ENCODE results near the gene NPB.
"Not testable (repeated sequence)": the region's sequence is repeated elsewhere in the genome, so short reads cannot be mapped to it uniquely, and the experiment has no call there.

The NPB gene

GRCh38 chr17:81913394-81914102 lies 11.5 kb downstream of the NPB start:
- no peak for DNase-seq

GRCh38 chr17:81914103-81914850 lies 12.2 kb downstream of the NPB start:
- DNase-seq = no peak

DNA sequence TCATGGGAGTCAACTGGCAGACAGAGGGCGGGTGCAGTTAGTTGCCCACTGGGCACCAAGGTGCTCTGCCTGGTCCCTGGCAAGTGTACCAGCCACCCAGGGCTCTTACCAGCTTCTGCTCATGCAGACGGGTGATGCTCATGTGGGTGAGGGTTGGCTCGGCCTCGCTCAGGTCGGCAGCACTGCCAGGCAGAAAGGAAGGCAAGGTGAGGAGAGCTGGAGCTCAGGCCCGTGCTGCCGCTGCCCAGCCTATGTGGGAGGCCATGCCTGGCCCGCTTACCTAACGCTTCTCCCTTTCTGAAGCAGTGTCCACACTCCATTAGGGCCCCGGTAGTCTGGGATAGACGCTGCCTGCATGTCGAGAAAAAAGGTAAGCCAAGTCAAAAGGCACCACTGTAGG lies 13.3 kb downstream of the NPB start:
- no peak for DNase-seq

DNA sequence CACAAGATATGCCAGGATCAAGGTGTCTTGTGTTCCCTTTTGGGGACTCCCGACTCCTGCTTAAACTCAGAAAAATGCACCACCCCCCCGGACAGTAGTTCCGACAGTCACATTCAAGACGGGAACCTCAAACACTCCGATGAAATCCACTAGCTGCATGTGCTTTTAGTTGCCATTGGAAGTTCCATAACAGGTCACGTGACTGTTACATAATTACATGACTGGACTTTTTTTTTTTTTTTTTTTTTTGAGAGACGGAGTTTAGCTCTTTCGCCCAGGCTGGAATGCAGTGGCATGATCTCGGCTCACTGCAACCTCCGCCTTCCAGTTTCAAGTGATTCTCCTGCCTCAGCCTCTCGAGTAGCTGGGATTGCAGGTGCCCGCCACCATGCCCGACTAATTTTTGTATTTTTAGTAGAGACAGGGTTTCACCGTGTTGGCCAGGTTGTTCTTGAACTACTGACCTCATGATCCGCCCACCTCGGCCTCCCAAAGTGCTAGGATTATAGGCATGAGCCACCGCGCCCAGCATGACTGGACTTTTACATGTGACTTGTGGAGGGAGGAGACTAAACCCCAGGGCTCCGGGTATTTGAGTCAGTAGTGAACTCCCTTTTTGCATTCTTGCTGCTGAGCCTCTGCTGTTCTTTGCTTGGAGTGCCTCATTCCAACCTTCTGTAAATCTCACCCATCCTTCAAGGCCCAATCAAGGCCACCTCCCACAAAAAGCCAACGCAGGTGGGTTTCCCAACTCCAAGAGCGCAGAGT lies 14.4 kb downstream of the NPB start:
- DNase-seq = peak; percentile 42

- DNase-seq = peak; percentile 85
Measured at GRCh38 chr17:81917565-81918332, 15.7 kb downstream of the NPB start, which contains the start of gene SIRT7. SIRT7 (minus strand) TSS chr17:81918176; CDS start chr17:81918131, 45 bp downstream.

- DNase-seq = not testable (repeated sequence)
Measured at GRCh38 chr17:81918333-81918669, 16.3 kb downstream of the NPB start.

DNA sequence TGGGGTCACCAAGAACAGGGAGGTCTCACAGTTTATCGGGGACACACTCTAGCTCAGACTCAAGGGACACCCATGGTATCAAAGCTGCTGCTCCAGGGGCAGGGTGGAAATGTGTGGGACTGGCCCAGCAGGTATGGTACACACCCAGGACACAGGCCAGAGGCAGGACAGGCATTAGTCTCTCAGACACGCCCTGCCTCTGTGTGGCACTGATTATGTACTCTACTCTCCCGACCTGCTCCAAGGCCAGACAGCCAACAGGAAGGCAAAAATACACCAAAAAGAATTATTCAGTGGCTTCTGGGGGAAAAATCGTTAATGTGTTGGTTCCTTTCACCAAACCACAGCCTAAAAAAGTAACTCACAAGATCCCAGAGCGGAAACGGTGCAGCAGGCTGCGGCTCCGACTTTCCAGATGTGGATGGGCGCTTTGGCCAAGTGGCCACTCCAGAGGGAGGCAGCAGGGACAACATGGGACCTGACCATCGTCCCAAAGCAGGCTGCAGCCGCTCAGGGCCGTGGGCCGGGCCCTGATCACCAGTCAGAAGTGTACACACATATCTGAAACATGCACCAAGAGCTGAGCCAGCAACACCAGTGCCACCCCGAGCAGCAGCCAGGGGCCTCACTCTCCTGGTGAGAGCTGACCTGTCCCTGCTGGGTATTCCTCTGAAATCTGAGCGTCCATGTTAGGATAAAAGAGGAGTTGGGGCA lies 17.0 kb downstream of the NPB start:
- no peak for DNase-seq

DNA sequence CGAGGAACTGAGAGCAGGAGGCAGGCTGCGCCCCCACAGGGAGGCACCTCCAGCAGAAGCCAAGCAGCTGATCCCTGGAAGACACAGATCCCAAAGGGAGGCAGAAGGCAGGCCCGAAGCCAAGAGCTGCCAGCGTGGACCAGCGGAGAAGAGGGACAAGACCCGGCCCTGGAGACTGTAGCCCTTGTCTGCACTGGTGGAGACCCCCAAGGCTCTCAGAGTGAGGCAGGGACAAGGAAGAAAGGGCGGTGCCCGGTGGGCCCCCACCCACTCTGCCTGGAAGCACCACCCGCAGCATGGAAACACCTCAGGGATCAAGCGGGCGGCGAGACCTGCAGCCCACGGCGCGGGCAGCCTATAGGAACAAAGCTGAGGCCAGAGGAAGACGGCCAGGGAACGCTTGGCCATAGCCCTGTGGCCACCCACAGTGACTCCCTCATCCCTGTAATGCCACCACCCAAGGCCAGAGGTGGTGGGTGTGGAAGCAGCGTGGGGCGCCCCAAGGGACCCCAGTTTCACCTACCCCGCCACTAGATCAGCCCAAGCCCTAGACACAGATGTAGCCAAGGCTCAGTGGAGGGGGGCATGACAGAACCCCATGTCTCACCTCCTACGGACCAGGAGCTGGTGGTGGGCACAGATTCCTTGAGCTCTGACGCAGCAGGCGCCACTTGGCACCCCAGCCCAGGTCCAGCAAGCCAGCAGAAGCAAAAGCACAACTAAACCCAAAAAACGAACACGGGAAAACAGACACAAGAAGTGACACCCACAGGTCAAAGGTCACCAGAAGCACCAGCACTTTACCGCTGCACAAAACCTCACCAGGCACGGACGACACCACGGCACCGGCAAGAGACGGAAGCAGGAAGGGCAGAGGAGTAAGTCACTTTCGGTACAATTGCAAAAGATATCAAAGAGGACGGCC lies 18.8 kb downstream of the NPB start:
- DNase-seq = no peak

- no peak for DNase-seq
Measured at GRCh38 chr17:81921537-81921862, 19.5 kb downstream of the NPB start.

GRCh38 chr17:81921996-81922565 lies 20.0 kb downstream of the NPB start:
- DNase-seq = no peak

DNA sequence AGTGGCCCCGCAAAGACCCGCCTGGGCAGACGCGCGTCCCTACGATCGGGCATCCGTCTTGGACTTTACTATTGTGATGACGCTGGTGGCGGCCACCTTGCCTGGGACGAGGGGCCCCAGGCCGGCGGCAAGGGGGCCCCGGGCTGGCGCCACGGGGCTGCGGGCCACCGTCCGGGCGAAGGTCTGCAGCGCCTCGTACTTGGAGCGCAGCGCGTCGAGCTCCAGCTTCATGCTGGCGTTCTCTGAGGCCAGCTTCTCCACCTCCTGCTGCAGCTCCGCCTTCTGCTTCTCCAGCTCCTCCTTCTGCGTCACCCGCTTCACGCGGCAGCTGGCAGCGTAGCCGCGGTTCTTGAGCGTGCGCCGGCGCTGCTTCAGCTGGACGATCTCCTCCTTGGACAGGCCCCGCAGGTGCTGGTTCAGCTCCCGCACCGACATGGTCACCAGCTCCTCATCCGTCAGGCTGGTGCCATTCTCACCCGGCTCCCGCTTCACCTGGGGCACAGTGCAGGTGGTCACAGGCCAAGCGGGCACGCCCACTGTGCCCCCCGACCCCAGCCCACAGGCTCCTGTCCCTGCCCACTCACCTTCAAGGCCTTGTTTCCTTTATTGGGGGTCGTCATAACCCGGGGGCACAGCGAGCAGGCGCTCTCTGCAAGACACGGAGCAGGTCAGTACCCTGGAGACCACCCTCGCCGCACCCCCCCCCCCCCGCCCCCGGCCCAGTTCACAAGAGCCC lies 20.7 kb downstream of the NPB start:
- no peak for DNase-seq

DNA sequence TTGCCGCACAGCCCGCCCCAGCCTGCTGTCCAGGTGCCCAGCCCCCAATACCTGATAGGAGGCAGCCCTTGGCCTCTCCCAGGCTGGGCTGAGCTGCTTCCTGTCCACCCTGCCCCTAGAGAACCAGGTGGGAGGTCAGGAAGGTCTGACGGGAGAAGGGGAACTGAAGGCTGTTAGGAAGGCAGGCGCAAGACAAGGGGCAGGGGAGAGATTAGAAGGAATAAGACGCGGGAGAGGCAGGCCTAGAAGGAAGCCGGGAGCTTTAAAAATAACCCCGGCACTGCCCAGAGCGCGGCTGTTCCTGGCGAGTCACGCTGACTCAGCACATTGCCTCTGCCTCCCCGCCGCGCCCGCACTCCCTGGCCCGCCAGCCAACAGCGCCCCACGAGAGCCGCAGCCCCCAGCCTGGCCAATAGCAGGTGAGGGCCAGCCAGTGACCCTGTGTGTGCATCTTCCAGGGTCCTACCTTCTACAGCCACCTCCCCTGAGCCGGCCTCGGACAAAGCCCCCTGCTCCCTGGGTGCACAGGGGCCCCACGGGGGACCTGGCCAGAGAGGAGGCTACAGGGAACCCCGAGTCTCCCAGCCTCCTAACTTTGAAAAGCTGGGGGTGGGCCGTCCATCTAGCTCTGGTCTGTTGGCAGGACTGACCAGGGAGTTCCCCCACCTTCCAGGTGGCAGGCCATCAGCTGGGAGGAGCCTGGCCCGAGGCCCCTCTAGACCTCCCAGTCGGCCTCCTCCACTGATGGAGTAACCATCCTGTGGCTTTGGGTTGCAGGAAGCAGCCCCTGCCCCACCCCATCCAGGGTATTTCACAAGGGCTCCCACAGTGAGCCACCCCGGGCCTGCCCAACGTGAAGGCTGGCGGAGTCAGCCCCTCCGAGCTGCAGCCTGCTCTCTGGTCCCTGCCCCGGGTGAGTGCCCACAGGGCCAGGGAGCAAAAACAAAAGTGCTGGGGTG lies 21.5 kb downstream of the NPB start:
- DNase-seq = no peak

GRCh38 chr17:81924557-81925532 lies 22.8 kb downstream of the NPB start:
- peak; percentile 51 for DNase-seq

DNA sequence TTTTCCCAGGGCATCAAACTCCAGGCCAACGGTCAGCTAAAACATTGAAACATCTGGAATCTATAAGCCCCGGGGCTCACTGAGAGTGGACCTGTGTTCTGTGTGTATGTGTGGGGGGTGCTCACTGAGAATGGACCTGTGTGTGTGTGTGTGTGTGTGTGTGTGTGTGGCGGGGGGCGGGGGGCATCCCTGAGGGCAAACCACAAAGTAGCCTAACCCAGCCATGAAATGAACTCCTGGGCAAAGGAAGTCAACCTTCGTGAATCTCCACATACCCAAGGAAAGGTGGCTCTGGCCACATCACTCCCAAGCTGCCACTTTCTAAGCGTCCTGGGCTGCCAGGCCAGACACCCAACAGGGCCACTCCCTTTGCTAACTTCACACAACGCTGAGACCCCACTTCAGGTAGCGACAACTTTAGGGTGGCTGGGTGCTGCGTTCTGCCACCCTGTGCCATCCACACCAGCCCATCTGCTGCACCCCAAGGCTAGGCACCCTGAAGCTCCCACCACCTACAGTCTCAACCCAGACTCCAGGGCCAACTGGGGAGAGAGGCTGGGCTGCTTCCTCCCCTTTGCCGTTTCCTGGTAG lies 23.9 kb downstream of the NPB start:
- no peak for DNase-seq

GRCh38 chr17:81926451-81927151 lies 24.6 kb downstream of the NPB start:
- DNase-seq = peak; percentile 78

- no peak for DNase-seq
Measured at GRCh38 chr17:81927152-81927652, 25.2 kb downstream of the NPB start.
